Activated CD4-positive, CD25-positive, alpha-beta regulatory T cell treated with anti-CD3 and anti-CD28 coated beads, Interleukin-2, amount 50 U/mL, for 16 hours (primary cell): ENCODE results near the gene F11.
"Not testable (repeated sequence)": the region's sequence is repeated elsewhere in the genome, so short reads cannot be mapped to it uniquely, and the experiment has no call there.

Experiments used
- DNase-seq: peaks from one replicate; pipeline ENCODE4 v3.0.0-alpha.2; 2020; ENCODE audit warnings: low read depth, low spot score

The F11 gene

GRCh38 chr4:186249785-186250754 lies 15.9 kb upstream of the F11 start:
- no peak for DNase-seq

GRCh38 chr4:186250760-186251159 lies 15.2 kb upstream of the F11 start:
- no peak for DNase-seq

GRCh38 chr4:186255122-186255521 lies 10.9 kb upstream of the F11 start:
- no peak for DNase-seq

- no peak for DNase-seq
These were observed 7.7 kb upstream of the F11 start for GRCh38 chr4:186258216-186258811.

- no peak for DNase-seq
These were observed 5.9 kb upstream of the F11 start for GRCh38 chr4:186260117-186260503.

GRCh38 chr4:186260504-186261448 lies 5.2 kb upstream of the F11 start:
- no peak for DNase-seq

- no peak for DNase-seq
These were observed 1.3 kb upstream of the F11 start for GRCh38 chr4:186264660-186265059.

- not testable (repeated sequence) for DNase-seq
These were observed 739 bp upstream of the F11 start for GRCh38 chr4:186265250-186265649.

- no peak for DNase-seq
These were observed 904 bp downstream of the F11 start for GRCh38 chr4:186266729-186267456.

GRCh38 chr4:186271081-186271678 lies 5.2 kb downstream of the F11 start:
- DNase-seq = no peak

GRCh38 chr4:186272699-186273391 lies 6.9 kb downstream of the F11 start:
- no peak for DNase-seq

GRCh38 chr4:186273392-186273789 lies 7.4 kb downstream of the F11 start:
- DNase-seq = not testable (repeated sequence)

- no peak for DNase-seq
These were observed 17.3 kb downstream of the F11 start for GRCh38 chr4:186283311-186283710.

- no peak for DNase-seq
These were observed 19.2 kb downstream of the F11 start for GRCh38 chr4:186285147-186285546.

GRCh38 chr4:186286581-186286980 lies 20.6 kb downstream of the F11 start:
- no peak for DNase-seq

- no peak for DNase-seq
These were observed 25.4 kb downstream of the F11 start for GRCh38 chr4:186291256-186291890.

- DNase-seq = no peak
These were observed 28.2 kb downstream of the F11 start for GRCh38 chr4:186294160-186294559.

- DNase-seq = no peak
These were observed 30.5 kb downstream of the F11 start for GRCh38 chr4:186296481-186296880.

GRCh38 chr4:186297013-186297645 lies 31.1 kb downstream of the F11 start:
- no peak for DNase-seq
